ENCODE data around the gene TMED4.
"Not testable (repeated sequence)": the region's sequence is repeated elsewhere in the genome, so short reads cannot be mapped to it uniquely, and the experiment has no call there.

Gene TMED4

DNA sequence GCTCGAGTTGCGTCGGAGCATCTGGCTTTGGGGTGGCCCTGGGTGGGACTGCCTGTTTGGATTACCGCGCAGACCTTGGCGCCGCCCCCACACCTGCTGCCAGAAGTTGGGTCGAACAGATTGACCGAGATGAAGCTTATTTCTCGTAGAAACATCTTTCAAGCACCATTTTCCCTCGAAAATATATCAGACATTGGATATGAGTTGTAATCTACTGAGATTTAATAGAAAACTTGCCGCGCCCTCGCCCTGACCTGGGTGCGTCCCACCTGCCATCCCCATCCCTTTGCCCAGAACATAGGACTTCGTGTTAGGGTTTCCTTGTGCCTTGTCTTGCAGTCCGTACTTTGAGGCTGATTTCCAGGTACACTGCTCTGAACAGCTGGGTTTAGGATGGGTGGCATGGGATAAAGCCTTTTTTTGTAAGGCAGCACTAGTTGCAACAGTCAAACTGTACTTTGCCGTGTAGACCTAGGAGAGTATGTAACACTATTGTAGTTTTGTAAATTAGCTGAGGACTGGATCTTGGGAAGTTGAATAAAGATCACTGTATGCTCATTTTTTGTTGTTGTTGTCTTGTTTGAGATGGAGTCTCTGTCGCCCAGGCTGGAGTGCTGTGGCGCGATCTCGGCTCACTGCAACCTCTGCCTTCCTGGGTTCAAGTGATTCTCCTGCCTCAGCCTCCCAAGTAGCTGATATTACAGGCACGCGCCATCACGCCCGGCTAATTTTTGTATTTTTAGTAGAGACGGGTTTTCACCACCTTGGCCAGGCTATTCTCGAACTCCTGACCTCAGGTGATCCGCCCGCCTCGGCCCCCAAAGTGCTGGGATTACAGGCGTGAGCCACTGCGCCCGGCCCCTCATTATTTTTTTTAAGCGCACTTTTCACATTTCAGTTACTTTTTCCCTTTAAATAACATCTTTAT, 25.4 kb upstream of the TMED4 start:
- no peak for DNase-seq

DNA sequence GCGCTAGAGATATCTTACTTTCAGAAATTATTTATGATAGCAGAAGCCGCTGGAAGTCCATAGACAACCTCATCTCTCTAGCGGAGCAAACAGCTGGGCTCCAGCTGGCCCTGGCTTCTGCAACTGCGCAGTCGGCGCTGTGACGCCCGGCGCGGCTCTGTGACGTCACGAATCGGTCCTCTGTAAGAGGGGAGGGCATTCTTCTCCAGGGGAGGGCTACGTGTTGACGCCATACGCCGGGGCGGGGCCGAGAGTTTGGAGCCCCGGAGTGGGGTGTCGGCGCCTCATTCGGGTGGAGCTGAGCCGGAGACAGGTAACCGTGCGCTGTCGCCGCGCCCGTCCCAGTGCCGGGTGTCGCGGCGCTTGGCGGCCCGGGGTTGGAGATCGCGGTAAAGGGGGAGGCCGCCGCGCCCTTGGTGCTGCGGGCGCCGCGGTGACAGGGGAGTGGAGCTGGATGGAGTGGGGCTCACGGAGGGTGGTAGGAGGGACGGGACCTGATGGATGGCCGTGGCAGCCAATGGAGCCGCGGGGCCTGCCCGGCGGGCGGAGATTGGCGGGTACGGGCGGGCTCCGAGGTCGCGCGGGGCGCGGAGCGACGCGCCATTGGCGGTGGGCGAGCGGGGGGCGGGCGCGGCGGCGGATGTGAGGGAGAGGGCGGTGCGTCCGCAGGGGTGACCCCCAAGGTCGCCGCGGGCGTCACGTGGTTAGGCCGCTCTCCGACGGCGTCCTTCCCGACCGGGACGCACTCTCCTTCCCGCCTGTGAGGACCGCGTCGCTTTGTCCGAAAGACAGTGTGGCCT, 24.5 kb upstream of the TMED4 start, which contains the start of gene OGDH:
TSS of gene OGDH (plus strand) at position 287 of the 800 bp plus-strand sequence. CDS start 17,717 bp downstream, outside the sequence.
- DNase-seq, result peak; percentile 99

DNA sequence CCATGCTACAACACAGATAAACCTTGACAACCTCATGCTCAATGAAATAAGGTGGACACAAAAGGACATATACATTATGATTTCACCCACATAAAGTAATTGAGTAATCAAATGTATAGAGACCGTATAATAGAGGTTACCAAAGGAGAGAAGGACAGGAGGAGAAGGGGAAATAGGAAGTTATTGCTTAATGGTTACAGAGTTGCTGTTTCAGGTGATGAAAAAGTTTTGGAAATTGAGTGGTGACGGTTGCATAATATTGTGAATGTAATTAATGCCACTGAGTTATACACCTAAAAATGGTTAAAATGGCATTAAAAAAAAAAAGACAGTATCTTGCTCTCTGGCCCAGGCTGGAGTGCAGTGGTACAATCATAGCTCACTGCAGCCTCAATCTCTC, 22.9 kb upstream of the TMED4 start:
- DNase-seq, result no peak

DNA sequence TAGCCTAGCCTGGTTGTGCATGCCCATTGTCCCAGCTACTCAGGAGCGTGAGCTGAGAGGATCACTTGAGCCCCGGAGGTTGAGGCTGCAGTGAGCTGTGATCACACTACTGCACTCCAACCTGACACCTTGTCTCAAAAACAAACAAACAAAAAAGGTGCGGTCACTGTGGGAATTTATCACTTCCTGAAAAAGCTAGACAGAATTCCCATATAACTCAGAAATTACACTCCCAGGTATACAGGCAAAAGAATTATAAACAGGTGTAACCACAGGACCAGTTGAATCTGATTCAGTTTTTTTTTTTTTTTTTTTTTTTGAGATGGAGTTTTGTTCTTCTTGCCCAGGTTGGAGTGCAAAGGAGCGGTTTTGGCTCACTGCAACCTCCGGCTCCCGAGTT, 21.2 kb upstream of the TMED4 start:
- DNase-seq, result no peak

DNA sequence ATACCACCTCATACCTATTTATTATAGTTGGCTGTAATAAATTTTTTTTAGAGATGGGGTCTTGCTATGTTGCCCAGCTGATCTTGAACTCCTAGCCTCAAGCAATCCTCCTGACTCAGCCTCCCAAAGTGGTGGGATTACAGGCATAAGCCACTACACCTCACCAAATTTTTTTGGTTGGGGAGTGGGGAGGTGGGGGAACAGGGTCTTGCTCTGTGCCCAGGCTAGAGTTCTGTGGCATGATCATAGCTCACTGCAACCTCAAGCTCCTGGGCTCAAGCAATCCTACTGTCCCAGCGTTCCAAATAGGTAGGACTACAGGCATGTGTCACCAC, 20.5 kb upstream of the TMED4 start:
- DNase-seq, result no peak

DNA sequence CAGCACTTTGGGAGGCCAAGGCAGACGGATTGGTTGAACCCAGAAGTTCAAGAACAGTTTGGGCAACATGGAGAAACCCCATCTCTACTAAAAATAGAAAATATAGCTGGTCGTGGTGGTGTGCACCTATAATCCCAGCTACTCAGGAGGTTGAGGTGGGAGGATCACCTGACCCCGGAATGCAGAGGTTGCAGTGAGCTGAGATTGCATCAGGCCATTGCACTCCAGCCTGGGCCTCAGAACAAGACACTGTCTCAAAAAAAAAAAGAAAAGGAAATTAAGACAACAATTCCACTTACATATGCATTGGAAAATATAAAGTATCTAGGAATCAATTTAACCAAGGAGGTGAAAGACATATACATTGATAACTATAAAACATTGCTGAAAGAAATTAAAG, 17.2 kb upstream of the TMED4 start:
- DNase-seq, result no peak

DNA sequence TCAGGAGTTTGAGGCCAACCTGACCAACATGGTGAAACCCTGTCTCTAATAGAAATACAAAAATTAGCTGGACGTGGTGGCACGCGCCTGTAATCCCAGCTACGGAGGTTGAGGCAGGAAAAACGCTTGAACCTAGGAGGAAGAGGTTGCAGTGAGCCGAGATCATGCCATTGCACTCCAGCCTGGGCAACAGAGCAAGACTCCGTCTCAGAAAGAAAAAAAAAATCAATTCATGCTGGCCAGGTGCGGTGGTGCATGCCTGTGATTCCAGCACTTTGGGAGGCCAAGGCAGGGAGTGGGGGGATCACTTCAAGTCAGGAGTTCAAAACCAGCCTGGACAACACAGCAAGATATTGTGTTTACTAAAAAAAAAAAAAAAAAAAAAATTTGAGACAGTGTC, 15.2 kb upstream of the TMED4 start:
- not testable (repeated sequence) for DNase-seq

DNA sequence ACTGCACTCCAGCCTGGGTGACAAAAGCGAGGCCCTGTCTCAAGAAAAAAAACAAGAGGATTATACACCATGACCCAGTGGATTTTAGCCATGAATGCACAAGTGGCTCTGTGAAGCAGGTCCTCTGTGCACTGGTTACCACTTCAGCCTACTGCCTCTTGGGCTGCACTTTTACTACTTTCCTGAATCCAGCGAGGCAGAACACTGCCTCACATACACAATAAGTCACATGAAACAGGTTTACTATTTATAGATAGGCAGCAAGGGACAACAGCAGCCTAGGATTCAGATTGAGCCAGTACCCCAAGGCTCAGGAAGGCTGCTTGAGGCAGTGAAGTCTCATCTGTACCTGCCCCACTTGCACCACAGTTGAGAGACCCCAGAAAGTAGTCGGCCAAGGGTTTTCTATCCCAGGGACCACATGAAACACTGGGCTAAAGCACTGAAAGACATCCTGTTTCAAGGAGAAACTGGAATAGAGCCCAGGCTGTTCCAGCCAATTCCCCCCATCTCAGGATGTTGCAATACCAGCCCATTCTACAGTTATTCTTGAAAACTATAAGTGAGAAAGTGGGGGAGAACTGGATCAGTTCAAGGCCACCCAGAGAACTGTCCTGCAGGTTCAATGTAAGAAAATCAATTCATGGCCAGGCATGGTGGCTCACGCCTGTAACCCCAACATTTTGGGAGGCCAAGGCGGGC, 14.1 kb upstream of the TMED4 start:
- DNase-seq, result no peak

DNA sequence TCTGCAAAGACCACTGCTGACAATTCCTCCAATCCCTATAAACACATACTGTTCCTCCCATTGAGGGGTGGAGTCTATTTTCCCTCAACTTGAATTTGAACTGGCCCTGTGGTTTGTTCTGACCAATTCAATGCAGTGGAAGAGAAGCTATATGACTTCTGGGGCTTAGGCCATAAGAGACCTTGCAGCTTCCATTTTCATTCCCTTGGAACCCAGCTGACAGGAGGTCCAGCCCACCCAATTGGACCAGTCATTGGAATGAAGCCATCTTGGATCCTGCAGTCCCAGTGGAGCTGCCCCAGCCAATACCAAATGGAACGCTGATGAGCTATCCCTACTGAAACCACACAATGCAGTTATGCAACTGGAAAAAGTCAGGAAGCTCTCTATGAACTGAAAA, 8.9 kb upstream of the TMED4 start:
- DNase-seq, result no peak

DNA sequence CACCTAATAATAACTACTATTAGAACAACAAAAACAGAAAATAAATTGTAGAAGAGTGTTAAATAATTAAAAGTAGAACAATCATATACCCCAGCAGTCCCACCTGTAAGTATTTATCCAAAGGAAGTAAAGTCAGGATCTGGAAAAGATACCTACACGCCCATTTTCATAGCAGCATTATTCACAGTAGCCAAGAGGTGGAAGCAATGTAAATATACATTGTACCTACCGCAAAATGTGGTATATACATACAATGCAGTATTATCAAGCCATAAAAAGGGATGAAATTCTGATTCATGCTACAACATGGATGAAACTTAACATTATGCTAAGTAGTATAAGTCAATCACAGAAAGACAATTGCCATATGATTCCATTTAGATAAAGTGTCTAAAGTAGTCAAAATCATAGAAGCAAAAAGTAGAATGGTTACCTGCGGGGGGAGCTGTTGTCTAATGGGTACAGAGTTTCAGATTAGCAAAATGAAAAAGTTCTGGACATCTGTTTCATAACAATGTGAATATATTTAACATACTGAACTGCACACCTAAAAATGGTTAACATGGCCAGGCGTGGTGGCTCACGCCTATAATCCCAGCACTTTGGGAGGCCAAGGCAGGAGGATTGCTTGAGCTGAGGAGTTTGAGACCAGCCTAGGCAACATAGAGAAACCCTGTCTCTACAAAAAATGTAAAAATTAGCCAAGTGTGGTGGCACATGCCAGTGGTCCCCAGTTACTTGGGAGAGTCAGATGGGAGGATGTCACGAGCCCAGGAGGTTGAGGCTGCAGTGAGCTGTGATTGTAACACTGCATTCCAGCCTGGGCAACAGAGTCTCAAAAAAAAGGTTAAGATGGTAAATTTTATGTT, 6.0 kb upstream of the TMED4 start:
- peak; percentile 51 for DNase-seq

DNA sequence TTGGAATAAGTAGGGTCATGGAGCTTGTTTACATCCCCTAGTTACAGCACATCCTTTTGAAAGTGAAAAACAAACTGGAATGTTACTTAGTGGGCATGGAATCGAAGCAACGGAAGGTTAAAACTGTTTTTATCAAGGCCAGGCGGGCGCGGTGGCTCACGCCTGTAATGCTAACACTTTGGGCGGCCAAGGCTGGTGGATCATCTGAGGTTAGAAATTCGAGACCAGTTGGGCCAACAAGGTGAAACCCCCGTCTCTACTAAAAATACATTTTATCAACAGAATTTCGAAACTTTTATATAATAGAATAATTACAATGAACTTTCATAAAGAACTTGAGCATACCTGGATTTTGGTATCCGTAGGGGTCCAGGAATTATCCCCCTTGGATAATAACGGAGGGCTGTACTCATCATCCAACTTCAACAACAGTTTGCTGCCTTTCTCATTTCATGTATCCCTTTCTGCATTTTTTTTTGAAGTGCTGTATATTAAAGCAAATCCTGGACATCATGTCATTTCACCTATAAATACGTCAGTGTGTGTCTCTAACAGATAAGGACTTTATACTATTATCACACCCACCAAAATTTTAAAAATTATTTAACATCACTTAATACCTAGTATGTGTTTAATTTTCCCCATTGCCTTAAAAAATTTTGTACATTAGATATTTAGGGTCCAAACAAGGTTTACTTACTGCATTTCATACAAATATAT, 1.3 kb upstream of the TMED4 start:
- DNase-seq, result no peak

DNA sequence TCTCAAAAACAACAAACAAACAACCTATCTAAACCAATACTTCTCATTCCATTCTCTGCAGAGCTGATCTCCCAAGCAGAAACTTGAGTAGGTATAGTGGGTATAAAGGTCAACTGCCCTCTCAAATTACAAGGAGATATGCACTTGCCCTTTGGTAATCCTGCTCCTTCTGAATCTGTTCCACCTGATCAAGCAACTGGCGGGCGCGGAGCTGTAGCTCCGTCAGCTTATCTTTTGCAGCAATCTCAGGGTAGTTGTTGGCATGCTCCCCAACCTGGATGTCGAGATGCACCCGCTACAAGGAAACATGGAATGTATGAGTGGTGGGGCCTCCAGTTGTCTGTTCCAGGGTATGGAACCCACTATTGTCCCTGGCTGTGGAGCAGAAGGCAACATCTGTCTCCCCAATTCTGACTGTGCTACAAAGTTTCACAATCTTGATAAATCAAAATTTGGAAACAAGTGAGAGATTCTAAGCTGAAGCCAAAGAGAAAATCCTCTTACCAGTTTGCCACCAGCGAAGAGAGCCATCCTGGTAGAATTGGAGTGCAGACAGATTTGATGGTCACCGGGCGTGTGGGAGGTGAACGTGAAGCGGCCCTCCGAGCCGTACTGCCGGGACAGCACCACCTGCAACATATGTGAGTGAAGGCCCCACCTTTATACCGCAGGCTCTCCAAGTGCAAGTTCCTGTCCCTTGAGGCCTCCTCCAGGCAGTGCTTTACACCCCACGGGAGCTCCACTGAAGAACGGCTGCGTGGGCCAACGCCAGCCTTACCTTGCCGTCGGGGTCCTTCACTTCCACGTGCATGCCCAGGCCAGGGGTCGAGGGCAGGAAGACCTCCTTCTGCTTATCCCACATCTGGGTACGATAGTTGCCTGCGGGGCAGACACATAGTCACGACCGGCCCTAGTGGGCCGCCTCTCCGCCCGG, 819 bp downstream of the TMED4 start:
- DNase-seq, result no peak

DNA sequence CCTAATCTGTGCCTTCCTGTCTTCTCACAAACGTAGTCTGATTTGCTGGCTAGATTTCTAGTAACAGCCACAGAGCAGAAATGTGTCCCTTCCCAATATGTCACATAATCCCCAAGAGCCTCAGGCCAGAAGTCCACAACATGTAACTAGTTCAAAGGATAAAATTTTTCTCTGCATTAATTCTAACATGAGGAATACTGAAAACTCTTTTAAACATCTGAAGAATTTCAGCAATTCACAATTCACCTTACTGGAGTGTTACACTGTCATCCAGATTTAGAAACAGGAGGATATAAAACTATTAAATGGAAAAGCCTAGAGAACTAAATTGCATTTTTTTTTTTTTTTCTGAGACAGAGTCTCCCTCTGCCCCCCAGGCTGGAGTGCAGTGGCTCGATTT, 5.8 kb downstream of the TMED4 start:
- no peak for DNase-seq

DNA sequence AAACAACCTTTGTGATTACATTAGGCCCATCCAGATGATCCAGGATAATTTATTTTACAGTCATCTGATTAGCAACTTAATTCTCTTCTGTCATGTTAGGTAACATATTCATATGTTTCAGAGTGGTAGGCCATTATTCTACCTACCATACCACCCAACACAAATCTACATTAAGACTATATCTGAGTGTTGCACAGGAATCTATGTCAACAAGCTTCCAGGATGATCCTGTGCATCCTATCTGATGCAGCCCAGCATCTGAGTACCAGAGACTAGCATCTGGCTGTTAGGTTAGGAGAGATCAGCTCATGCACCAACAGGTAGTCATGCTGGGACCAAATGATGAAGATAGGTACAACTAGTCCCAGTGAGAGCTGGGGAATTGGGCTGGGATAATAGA, 7.0 kb downstream of the TMED4 start:
- DNase-seq, result no peak

DNA sequence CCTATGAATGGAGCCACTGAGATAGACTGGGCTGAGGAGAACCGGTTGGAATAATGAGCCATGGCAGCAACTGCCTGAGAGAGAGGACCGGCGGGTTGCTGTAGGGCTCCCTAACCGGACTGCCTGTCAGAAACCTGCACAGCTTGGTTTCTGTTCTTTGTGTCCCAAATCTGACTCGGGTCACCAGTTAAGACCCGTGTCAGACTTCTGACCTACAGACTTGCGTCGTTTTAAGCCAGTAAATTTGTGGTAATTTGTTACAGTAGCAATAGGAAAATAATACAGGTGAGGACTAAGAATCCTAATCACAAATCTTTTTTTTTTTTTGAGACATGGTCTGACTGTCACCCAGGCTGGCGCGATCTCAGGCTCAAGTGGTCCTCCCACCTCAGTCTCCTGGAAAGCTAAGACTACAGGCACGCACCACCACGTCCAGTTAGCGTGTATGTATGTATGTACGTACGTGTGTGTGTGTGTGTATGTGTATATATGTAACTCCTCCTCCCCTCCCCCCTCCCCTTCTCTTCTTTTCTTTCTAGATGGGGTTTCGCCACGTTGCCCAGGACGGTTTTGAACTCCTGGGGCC, 7.7 kb downstream of the TMED4 start:
- no peak for DNase-seq

DNA sequence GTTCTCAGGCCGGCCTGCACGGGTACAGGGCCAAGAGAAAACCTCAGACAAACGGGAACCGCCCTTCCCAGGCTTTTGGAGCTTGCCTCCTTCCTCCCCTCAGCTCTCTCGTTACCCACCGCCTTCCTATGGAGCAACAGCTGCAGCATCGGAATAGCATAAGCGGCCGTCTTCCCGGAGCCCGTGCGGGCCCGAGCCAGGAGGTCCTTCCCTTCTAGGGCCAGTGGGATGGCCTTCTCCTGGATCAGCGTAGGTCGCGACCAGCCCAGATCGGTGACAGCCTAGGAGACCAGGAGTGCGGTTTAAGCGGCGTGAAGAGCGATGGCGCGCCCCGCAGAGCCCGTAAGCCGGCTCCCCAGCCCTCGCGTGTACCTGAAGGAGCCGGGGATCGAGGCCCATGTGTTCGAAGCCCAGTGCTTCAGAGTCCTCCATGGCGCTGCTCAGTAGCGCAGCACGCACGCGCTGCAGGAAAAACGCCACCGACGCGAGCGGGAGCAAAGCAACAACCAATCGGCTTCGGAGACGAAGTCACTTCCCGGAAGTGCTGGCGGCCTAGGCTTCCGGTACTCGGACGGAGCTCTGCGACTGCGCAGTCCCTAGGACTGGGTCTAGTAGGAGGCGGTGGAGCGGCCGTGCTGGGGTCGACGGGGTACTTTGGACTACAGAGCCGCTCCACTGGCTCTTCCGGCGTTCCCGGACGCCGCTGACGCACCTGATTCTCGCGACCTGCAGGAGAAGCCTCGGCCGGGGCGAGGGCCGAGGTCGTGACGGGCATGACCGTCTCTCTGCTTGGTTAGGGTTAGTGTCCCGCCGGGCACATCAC, 8.4 kb downstream of the TMED4 start, which contains the start of gene DDX56:
TSS of gene DDX56 (minus strand) at position 445 of the 823 bp plus-strand sequence. CDS start at position 432, 13 bp downstream.
- peak; percentile 95 for DNase-seq

DNA sequence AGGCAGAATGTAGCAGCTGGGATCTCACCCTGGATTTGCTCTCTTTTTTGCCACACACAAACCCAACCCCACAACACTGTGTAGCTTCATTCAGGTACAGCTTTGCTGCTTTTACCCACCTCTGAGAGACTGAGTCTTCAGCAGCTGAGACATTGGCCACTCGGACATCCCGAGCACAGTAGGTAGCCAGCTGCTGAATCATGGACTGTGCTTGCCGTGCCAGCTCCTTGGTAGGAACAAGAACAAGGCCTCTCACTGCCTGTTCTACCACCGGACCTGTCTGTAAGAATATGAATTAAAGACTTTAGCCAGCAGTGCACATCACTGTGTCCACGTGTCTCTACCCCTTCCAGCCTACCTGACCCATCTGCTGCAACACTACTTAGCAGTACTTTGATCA, 9.3 kb downstream of the TMED4 start:
- no peak for DNase-seq

DNA sequence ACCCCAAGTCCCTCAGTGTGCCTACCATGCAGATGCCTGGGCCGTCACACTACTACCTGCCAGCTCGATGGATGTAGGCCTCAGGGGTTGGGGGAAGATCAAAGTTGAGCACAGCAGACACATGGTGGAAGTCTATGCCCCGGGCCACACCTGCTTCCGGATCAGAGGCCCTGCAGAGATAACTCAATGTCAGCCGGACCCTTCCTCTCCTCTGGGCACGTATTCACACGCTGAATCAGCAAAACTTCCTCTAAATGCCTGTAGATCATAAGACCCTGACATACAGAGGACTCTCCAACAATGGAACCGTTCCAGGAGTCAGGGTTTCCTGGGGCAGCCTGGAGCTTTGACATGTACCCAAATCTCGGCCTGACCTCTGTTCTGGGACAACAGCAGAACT, 12.1 kb downstream of the TMED4 start:
- DNase-seq, result no peak

Data from left hindlimb (tissue), 1 donor.